Activated naive CD4-positive, alpha-beta T cell treated with anti-CD3 and anti-CD28 coated beads for 36 hours (primary cell): ENCODE data around the gene MCEMP1. TPM values are rescaled to one million over a fixed set of nuclear protein-coding genes. Genes with fewer than 3 reads are reported as not detected.
A peak's percentile ranks its signal among the peaks of the same experiment; 100 is the strongest.
"Not testable (repeated sequence)": the region's sequence is repeated elsewhere in the genome, so short reads cannot be mapped to it uniquely, and the experiment has no call there.

ENCODE experiments used
- CTCF ChIA-PET: fragments of 350-600 bp; sonication (Branson Sonifier 250); formaldehyde crosslinking; loops from one replicate; lab custom pipeline; 2021; ENCODE audit warnings: antibody characterized with exemption; lab: Charles Lee
- DNase-seq: peaks from one replicate; pipeline ENCODE4 v3.0.0-alpha.2; 2020
- H3K27ac Mint-ChIP-seq: one replicate; pipeline ENCODE4 v1.8.0; 2021; ENCODE audit warnings: mild to moderate bottlenecking, mixed read lengths
- H3K27me3 Mint-ChIP-seq: one replicate; pipeline ENCODE4 v1.8.0; 2021; ENCODE audit warnings: low read depth, mixed read lengths
- H3K36me3 Mint-ChIP-seq: one replicate; pipeline ENCODE4 v1.8.0; 2021; ENCODE audit warnings: low read depth, mixed read lengths
- H3K4me1 Mint-ChIP-seq: one replicate; pipeline ENCODE4 v1.8.0; 2021; ENCODE audit warnings: low read depth, mixed read lengths
- H3K4me3 Mint-ChIP-seq: one replicate; pipeline ENCODE4 v1.8.0; 2021; ENCODE audit warnings: mild to moderate bottlenecking, moderate library complexity, mixed read lengths
- H3K9me3 Mint-ChIP-seq: one replicate; pipeline ENCODE4 v1.8.0; 2021; ENCODE audit warnings: mixed read lengths
- intact Hi-C: fragments of 100-400 bp; cut with micrococcal nuclease; formaldehyde crosslinking; loops from one replicate; pipeline ENCODE4 v1.15.1; 2023
- total RNA-seq, 2 experiments: library from RNA; stranded (reverse); gene quantifications; one replicate each; pipeline ENCODE4 v1.2.3, GENCODE V29; 2021

MCEMP1 gene
- total RNA-seq, 2 experiments from 2014 or later = not detected

DNA sequence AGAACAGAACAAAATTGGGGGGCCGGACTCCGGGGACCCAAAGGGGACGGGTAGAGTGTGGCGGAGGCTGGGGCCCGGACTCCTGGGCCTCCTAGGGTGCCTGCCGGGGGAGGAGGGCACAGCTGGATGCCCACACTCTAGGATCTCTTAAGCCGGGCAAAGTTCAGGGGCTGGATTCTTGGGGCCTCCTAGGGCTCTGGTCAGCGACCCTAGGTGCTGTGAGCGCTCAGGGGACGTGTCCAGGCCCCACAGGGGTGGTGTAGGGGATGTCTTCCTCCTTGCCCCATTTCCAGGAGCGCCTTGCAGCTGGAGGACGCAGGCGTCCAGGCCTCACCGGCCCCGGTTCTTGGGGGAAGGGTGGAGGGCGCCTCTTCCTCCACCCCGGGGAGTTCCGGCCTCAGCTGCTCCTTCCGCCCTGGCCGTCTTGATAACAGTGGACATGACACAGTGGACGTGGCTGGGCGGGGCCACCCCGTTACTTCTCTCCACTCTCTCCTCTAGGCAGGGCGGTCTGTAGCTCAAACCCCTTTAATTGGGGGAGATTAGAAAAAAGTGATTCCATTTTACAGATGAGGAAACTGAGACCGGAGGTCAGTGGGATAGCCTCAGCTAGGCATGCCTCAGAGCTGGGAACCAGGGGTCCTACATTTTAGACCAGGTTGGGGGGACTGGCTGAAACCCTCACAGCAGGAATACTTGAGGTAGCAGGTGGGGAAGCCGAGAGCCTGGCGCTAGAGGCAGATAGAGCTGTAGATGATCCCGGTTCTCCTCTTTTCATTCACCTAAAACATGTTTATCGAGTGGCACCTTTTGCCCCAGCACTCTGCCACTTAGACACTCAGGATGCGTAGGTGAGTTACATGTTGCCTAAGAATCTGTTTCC, 39.3 kb upstream of the MCEMP1 start:
- peak overlapping the region; percentile 80 for H3K4me3 Mint-ChIP-seq
- intact Hi-C loops = loop anchor here (1.0 kb wide), 1 partner anchor 8 kb away; the partner anchor contains the start of genes PET100 and XAB2
- H3K27me3 Mint-ChIP-seq = no peaks in the 10 kb centered on the region
- peaks cover 32% of the 10 kb centered on the region for H3K4me1 Mint-ChIP-seq
- peak overlapping the region; percentile 65 for H3K27ac Mint-ChIP-seq
- peaks cover 12% of the 10 kb centered on the region for H3K36me3 Mint-ChIP-seq
- CTCF ChIA-PET = interaction anchor here (0.7 to 1.7 kb wide), 6 partner anchors 11 to 162 kb away, joined by 3 to 6 read pairs (median 4); partner anchors contain the start of gene TRAPPC5
- peaks cover 6% of the 10 kb centered on the region for H3K9me3 Mint-ChIP-seq
- no peak for DNase-seq

DNA sequence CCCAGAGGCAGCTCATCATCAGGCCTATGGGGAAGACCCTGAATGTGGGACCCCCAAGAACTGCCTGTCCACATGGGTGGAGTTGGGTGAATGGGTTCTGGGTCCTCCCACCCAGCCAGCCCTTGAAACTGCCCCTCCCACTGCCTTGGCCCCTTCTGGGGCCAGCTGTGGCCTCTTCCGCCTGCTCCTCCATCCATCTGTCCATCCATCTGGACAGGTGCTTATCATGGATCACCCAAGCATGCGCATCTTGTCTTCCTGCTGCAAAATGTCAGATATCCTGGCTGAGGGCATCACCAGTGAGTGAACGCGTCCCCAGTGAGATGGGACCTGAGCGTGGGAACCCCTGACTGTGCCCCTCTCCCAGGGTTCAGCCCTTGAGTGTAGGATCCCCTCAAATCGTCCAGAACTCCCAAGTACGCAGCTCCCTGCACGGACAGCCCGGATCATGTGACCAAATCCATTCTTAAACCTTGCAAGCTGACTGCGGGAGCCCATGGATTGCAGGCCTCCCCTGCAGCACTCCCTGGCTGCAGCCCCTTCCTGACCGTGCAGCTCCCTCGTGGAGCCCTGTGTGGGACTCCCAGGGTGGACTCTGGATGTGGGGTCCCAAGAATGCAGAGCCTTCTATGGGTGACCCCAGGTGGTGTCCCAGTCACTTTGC, 38.0 kb upstream of the MCEMP1 start:
- peaks cover 32% of the 10 kb centered on the region for H3K4me1 Mint-ChIP-seq
- intact Hi-C loops = no loop called here
- no peak overlapping the region for H3K27ac Mint-ChIP-seq
- H3K4me3 Mint-ChIP-seq = peak overlapping the region; percentile 2
- H3K36me3 Mint-ChIP-seq = peaks cover 10% of the 10 kb centered on the region
- no peak for DNase-seq
- H3K27me3 Mint-ChIP-seq = no peaks in the 10 kb centered on the region
- peaks cover 6% of the 10 kb centered on the region for H3K9me3 Mint-ChIP-seq
- CTCF ChIA-PET = interaction anchor here (1.1 kb wide), 1 partner anchor 13 kb away, joined by 3 read pairs; no protein-coding TSS in a partner anchor

DNA sequence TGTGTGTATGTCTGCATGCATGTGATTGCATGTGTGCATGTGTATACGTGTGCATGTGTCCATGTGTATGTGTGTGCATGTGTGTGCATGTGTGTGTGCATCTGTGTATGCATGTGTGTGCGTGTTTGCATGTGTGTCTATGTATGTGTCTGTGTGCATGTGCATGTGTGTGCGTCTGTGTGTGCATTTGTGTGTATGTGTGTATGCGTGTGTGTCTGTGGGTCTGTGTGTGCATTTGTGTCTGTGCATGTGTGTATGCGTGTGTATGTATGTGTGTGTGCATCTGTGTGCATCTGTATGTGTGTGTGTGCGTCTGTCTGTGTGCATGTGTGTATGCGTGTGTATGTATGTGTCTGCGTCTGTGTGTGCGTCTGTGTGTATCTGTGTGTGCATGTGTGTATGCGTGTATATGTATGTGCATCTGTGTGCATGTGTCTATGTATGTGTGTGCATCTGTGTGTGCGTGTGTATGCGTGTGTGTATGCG, 37.0 kb upstream of the MCEMP1 start:
- CTCF ChIA-PET = no interaction called here
- peaks cover 10% of the 10 kb centered on the region for H3K36me3 Mint-ChIP-seq
- H3K4me1 Mint-ChIP-seq = peaks cover 30% of the 10 kb centered on the region
- DNase-seq = no peak
- intact Hi-C loops = no loop called here
- no peaks in the 10 kb centered on the region for H3K27me3 Mint-ChIP-seq
- no peak overlapping the region for H3K27ac Mint-ChIP-seq
- no peak overlapping the region for H3K4me3 Mint-ChIP-seq
- peaks cover 6% of the 10 kb centered on the region for H3K9me3 Mint-ChIP-seq

DNA sequence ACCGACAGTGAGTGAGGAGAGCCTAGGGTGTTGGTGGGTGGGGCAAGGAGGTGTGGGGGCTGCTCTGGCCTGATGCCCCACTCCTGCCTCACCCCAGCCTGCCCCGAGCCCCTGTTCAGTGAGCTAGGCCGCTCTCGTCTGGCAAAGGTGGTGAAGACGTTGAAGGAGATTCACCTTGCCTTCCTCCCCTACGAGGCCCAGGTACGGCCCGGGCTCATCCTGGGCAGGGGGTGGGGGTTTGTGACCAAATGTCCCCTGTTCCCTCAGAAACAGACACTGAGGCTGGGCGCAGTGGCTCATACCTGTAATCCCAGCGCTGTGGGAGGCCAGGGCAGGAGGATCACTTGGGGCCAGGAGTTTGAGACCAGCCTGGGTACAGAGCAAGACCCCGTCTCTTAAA, 36.1 kb upstream of the MCEMP1 start:
- no peak overlapping the region for H3K27ac Mint-ChIP-seq
- no peak for DNase-seq
- intact Hi-C loops = no loop called here
- peaks cover 28% of the 10 kb centered on the region for H3K4me1 Mint-ChIP-seq
- no peaks in the 10 kb centered on the region for H3K27me3 Mint-ChIP-seq
- H3K4me3 Mint-ChIP-seq = no peak overlapping the region
- peaks cover 6% of the 10 kb centered on the region for H3K9me3 Mint-ChIP-seq
- CTCF ChIA-PET = interaction anchor here (1.2 kb wide), 2 partner anchors 12 to 40 kb away, joined by 3 to 6 read pairs; partner anchors contain the start of gene TRAPPC5
- peaks cover 10% of the 10 kb centered on the region for H3K36me3 Mint-ChIP-seq

DNA sequence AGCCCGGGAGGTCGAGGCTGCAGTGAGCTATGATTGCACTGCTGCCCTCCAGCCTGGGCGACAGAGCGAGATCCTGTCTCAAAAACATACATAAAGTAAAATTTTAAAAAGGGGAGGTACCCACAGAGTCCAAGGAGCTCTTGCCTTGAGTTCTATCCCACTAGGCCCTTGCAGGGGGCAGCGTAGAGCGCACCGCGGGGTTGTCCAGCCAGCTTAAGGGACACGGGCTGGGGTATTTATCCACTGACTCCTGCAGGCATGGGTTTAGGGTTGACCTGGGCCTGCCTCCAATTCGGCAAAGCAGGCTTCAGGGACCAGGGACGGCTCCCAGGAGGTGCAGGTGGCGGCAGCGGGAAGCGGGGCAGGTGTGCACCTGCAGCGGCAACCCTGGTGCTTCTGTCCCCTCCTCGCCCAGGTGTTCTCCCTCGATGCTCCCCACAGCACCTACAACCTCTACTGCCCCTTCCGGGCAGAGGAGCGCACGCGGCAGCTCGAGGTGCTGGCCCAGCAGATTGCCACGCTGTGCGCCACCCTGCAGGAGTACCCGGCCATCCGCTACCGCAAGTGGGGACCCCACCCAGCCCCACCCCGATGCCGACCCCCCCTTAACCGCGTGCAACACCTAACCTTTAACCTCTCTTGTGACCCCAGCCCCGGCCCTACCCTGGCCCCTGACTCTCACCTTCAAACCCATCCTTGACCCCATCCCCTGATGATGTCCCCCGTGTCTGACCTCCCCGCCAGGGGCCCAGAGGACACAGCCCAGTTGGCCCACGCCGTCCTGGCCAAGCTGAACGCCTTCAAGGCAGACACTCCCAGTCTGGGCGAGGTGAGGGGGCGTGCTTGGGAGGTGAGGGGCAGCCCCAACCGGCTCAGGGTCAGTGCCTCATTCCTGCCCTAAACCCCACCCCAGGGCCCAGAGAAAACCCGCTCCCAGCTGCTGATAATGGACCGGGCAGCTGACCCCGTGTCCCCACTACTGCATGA, 35.3 kb upstream of the MCEMP1 start:
- Mint-ChIP-seq H3K4me1 (peaks cover 23% of the 10 kb centered on the region), H3K4me3 (no peak overlapping the region), H3K27ac (no peak overlapping the region), H3K9me3 (peaks cover 6% of the 10 kb centered on the region), H3K27me3 (no peaks in the 10 kb centered on the region), H3K36me3 (peaks cover 10% of the 10 kb centered on the region)
- no peak for DNase-seq
- CTCF ChIA-PET = interaction anchor here (1.2 kb wide), 2 partner anchors 11 to 39 kb away, joined by 3 to 6 read pairs; partner anchors contain the start of gene TRAPPC5
- intact Hi-C loops = no loop called here

DNA sequence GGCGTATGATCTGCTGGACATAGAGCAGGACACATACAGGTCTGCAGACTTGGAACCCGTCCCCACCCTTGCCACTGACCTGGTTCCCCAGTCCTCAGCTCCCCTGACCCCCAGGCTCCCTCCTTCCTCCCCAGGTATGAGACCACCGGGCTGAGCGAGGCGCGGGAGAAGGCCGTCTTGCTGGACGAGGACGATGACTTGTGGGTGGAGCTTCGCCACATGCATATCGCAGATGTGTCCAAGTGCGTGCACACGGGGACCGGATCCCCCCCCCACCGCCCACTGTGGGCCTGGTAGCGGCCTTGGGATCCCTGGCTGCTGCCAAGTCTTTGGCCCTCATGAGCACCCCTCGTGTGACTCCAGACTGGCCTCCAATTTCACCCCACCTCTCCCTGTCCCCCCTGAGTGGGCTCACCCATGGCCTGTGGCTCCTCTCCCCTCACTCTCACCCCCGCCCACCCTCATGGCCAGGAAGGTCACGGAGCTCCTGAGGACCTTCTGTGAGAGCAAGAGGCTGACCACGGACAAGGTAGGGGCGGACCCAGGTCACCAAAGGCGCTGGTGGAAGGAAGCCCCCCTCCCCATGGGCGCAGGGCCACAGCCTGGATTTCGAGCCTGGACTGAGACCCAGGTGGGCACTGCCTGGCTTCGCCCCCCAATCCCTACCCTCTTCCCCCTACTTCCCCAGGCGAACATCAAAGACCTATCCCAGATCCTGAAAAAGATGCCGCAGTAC, 34.4 kb upstream of the MCEMP1 start:
- Mint-ChIP-seq H3K27ac (no peak overlapping the region), H3K27me3 (no peaks in the 10 kb centered on the region), H3K4me1 (peaks cover 21% of the 10 kb centered on the region), H3K4me3 (no peak overlapping the region), H3K9me3 (peaks cover 6% of the 10 kb centered on the region), H3K36me3 (peaks cover 10% of the 10 kb centered on the region)
- CTCF ChIA-PET = no interaction called here
- DNase-seq = no peak
- intact Hi-C loops = no loop called here

DNA sequence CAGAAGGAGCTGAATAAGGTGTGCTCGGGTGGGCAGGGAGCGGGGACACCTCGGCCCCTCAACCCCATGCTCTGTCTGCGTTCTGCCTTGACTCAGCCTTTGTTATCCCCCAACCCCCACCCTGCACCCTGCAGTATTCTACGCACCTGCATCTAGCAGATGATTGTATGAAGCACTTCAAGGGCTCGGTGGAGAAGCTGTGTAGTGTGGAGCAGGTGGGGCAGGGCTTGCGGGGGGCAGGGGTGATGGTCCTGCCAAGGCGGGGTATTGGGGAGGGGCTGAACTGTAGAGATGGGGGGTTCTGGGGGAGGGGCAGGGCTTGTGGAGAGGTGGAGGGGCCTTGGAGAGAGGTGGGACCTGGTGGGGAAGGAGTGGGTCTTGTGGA, 33.9 kb upstream of the MCEMP1 start:
- H3K27ac Mint-ChIP-seq = no peak overlapping the region
- DNase-seq = no peak
- H3K27me3 Mint-ChIP-seq = no peaks in the 10 kb centered on the region
- H3K4me1 Mint-ChIP-seq = peaks cover 17% of the 10 kb centered on the region
- CTCF ChIA-PET = no interaction called here
- peaks cover 6% of the 10 kb centered on the region for H3K9me3 Mint-ChIP-seq
- H3K36me3 Mint-ChIP-seq = peaks cover 10% of the 10 kb centered on the region
- intact Hi-C loops = no loop called here
- no peak overlapping the region for H3K4me3 Mint-ChIP-seq

DNA sequence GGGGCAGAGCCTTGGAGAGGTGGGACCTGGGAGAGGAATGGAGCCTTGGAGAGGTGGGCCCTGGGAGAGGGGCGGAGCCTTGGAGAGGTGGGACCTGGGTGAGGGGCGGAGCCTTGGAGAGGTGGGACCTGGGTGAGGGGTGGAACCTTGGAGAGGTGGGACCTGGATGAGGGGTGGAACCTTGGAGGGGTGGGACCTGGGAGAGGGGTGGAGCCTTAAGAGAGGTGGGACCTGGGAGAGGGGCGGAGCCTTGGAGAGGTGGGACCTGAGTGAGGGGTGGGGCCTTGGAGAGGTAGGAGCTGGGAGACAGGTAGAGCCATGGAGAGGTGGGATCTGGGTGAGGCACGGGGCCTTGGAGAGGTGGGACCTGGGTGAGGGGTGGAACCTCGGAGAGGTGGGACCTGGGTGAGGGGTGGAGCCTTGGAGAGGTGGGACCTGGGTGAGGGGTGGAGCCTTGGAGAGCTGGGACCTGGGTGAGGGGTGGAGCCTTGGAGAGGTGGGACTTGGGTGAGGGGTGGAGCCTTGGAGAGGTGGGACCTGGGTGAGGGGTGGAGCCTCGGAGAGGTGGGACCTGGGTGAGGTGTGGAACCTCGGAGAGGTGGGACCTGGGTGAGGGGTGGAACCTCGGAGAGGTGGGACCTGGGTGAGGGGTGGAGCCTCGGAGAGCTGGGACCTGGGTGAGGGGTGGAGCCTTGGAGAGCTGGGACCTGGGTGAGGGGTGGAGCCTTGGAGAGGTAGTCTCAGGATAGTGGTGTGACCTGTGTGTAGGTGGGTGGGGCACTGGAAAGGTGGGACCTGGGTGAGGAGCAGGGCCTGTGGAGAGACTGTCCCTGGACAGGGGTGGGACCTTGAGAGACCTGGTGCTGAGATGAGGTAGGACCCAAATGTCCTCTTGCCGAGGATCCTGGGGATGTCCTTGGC, 33.0 kb upstream of the MCEMP1 start:
- H3K27me3 Mint-ChIP-seq, H3K27ac Mint-ChIP-seq, H3K9me3 Mint-ChIP-seq, H3K4me3 Mint-ChIP-seq, intact Hi-C loops: not testable (repeated sequence)
- Mint-ChIP-seq H3K4me1 (peaks cover 12% of the 10 kb centered on the region), H3K36me3 (peaks cover 10% of the 10 kb centered on the region)
- peak; percentile 34 for DNase-seq
- CTCF ChIA-PET = interaction anchor here (0.6 to 0.9 kb wide), 2 partner anchors 9 to 37 kb away, joined by 3 to 4 read pairs; partner anchors contain the start of gene TRAPPC5

DNA sequence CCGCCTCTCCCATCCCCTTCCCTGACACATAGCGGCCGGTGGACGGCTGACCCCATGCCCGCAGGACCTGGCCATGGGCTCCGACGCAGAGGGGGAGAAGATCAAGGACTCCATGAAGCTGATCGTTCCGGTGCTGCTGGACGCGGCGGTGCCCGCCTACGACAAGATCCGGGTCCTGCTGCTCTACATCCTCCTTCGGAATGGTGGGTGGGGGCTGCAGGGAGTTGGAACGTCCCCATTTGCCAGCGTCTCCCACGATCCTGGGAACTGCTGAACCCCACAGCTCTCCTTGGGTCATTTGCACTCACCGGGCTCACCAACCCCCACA, 32.4 kb upstream of the MCEMP1 start:
- no peaks in the 10 kb centered on the region for H3K27me3 Mint-ChIP-seq
- CTCF ChIA-PET = interaction anchor here (0.6 to 0.9 kb wide), 3 partner anchors 36 to 63 kb away, joined by 4 to 5 read pairs (median 4); partner anchors contain the start of gene TRAPPC5
- no peak overlapping the region for H3K27ac Mint-ChIP-seq
- intact Hi-C loops = no loop called here
- peaks cover 10% of the 10 kb centered on the region for H3K36me3 Mint-ChIP-seq
- DNase-seq = no peak
- peaks cover 6% of the 10 kb centered on the region for H3K9me3 Mint-ChIP-seq
- peaks cover 8% of the 10 kb centered on the region for H3K4me1 Mint-ChIP-seq
- no peak overlapping the region for H3K4me3 Mint-ChIP-seq

DNA sequence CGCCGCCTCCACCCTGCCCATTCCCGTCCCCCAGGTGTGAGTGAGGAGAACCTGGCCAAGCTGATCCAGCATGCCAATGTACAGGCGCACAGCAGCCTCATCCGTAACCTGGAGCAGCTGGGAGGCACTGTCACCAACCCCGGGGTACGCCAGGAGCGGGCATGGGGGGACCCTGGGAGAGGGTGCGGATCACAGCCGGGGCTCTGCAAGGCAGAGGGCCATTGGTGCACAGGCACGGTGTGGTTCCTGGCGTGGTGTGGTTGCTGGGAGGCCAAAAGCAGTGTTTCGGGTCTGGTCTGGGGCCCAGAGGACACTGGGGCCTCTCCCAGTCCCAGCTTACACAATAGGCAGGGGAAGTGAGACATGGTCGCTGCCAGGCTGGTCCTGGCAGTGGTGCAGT, 31.7 kb upstream of the MCEMP1 start:
- H3K4me3 Mint-ChIP-seq = no peak overlapping the region
- H3K27me3 Mint-ChIP-seq = no peaks in the 10 kb centered on the region

More for the DNA sequence above, 31.7 kb upstream of the MCEMP1 start:
- CTCF ChIA-PET = interaction anchor here (0.6 to 0.8 kb wide), 2 partner anchors 36 to 63 kb away, joined by 4 to 5 read pairs; partner anchors contain the start of gene TRAPPC5
- DNase-seq = no peak
- H3K36me3 Mint-ChIP-seq = peaks cover 3% of the 10 kb centered on the region
- H3K9me3 Mint-ChIP-seq = peaks cover 2% of the 10 kb centered on the region
- intact Hi-C loops = no loop called here
- H3K27ac Mint-ChIP-seq = no peak overlapping the region
- peaks cover 1% of the 10 kb centered on the region for H3K4me1 Mint-ChIP-seq
